Mesenchymal stem cell (in vitro differentiated cells and primary cell): ENCODE results near the gene PRKAG2.

Experiments used
- DNase-seq: peaks from one replicate; pipeline ENCODE4 v3.0.0-alpha.2; 2013
- H2AFZ ChIP-seq: one replicate; pipeline ENCODE4 v1.6.1; 2013; ENCODE audit warnings: low read depth, mild to moderate bottlenecking, control low read depth, inconsistent platforms, low read length, moderate library complexity
- H2AK5ac ChIP-seq: 2 replicates; pipeline ENCODE4 v1.6.1; 2013; ENCODE audit warnings: low read length, moderate library complexity, mild to moderate bottlenecking, inconsistent platforms; ENCODE audit not compliant: severe bottlenecking
- H2BK120ac ChIP-seq: one replicate; pipeline ENCODE4 v1.6.1; 2013; ENCODE audit warnings: low read depth, mild to moderate bottlenecking, inconsistent platforms, low read length, moderate library complexity
- H2BK12ac ChIP-seq, 2 experiments: one replicate each; pipeline ENCODE4 v1.6.1; 2013; ENCODE audit warnings: inconsistent platforms in 2 of 2, low read length in 2 of 2, mild to moderate bottlenecking in 2 of 2, moderate library complexity in 2 of 2, control low read depth in 1 of 2
- H2BK15ac ChIP-seq: one replicate; pipeline ENCODE4 v1.6.1; 2013; ENCODE audit warnings: mild to moderate bottlenecking, low read depth, inconsistent platforms; ENCODE audit not compliant: poor library complexity, severe bottlenecking
- H2BK5ac ChIP-seq: 2 replicates; pipeline ENCODE4 v1.6.1; 2013; ENCODE audit warnings: low read depth, mild to moderate bottlenecking, low read length, control low read depth, inconsistent platforms; ENCODE audit not compliant: poor library complexity, severe bottlenecking
- H3K14ac ChIP-seq, 2 experiments: one replicate each; pipeline ENCODE4 v1.6.1; 2013; ENCODE audit warnings: inconsistent platforms in 2 of 2, low read length in 2 of 2, control low read depth in 1 of 2, mild to moderate bottlenecking in 1 of 2, moderate library complexity in 1 of 2
- H3K18ac ChIP-seq, 2 experiments: one replicate each; pipeline ENCODE4 v1.6.1; 2013; ENCODE audit warnings: inconsistent platforms in 2 of 2, low read length in 2 of 2, control low read depth in 1 of 2, low read depth in 1 of 2, mild to moderate bottlenecking in 1 of 2
- H3K23ac ChIP-seq, 2 experiments: one replicate each; pipeline ENCODE4 v1.6.1; 2013; ENCODE audit warnings: inconsistent platforms in 2 of 2, low read length in 2 of 2, mild to moderate bottlenecking in 2 of 2, moderate library complexity in 2 of 2, control low read depth in 1 of 2
- H3K27ac ChIP-seq: 2 replicates; pipeline ENCODE4 v1.5.1; 2013; ENCODE audit warnings: mild to moderate bottlenecking, moderate library complexity, low read length, control low read depth, inconsistent platforms; ENCODE audit not compliant: poor library complexity, severe bottlenecking
- H3K27me3 ChIP-seq, 2 experiments: 2 replicates each; pipeline versions ENCODE4 v1.6.1 to v1.7.0; 2013; ENCODE audit warnings: low read length in 2 of 2, mild to moderate bottlenecking in 2 of 2, moderate library complexity in 2 of 2, control low read depth in 1 of 2, inconsistent platforms in 1 of 2; ENCODE audit not compliant: control insufficient read depth in 1 of 2, insufficient read depth in 1 of 2
- H3K36me3 ChIP-seq, 2 experiments: 2 replicates each; pipeline versions ENCODE4 v1.6.1 to v1.7.0; 2013; ENCODE audit warnings: low read length in 2 of 2, control low read depth in 1 of 2, inconsistent platforms in 1 of 2, low read depth in 1 of 2, mild to moderate bottlenecking in 1 of 2; ENCODE audit not compliant: insufficient read depth in 2 of 2, control insufficient read depth in 1 of 2
- H3K4ac ChIP-seq, 2 experiments: one replicate each; pipeline ENCODE4 v1.6.1; 2013; ENCODE audit warnings: inconsistent platforms in 2 of 2, low read length in 2 of 2, mild to moderate bottlenecking in 2 of 2, moderate library complexity in 2 of 2, control low read depth in 1 of 2, low read depth in 1 of 2
- H3K4me1 ChIP-seq: 2 replicates; pipeline ENCODE4 v1.6.1; 2013; ENCODE audit warnings: low read depth, low read length, control low read depth; ENCODE audit not compliant: control insufficient read depth, insufficient read depth
- H3K4me2 ChIP-seq: 2 replicates; pipeline ENCODE4 v1.6.1; 2013; ENCODE audit warnings: low read length, mild to moderate bottlenecking, inconsistent platforms; ENCODE audit not compliant: poor library complexity, severe bottlenecking
- H3K4me3 ChIP-seq, 2 experiments: 2 replicates each; pipeline versions ENCODE4 v1.5.1 to v1.7.0; 2013; ENCODE audit warnings: low read length in 2 of 2, mild to moderate bottlenecking in 2 of 2, control low read depth in 1 of 2, low read depth in 1 of 2; ENCODE audit not compliant: insufficient read depth in 1 of 2
- H3K79me1 ChIP-seq: replicated peaks from 2 replicates; pipeline ENCODE4 v1.6.1; 2013; ENCODE audit warnings: mild to moderate bottlenecking, control low read depth, low read length, inconsistent platforms; ENCODE audit not compliant: poor library complexity, severe bottlenecking
- H3K9ac ChIP-seq: 2 replicates; pipeline ENCODE4 v1.7.0; 2013; ENCODE audit warnings: mild to moderate bottlenecking, low read length, moderate library complexity
- H3K9me3 ChIP-seq: 2 replicates; pipeline ENCODE4 v1.7.0; 2013; ENCODE audit warnings: mild to moderate bottlenecking, low read length; ENCODE audit not compliant: control insufficient read depth
- H4K8ac ChIP-seq: one replicate; pipeline ENCODE4 v1.6.1; 2013; ENCODE audit warnings: inconsistent platforms, mild to moderate bottlenecking, low read length, moderate library complexity
- H4K91ac ChIP-seq: one replicate; pipeline ENCODE4 v1.6.1; 2013; ENCODE audit warnings: mild to moderate bottlenecking, low read length, inconsistent platforms
- WGBS: methylation state at CpG from one replicate; pipeline ENCODE4 v1.1.7; 2013; ENCODE audit warnings: mixed read lengths; 5-methylcytosine and 5-hydroxymethylcytosine counted together

The PRKAG2 gene

GRCh38 chr7:151864561-151864960 is 12.4 kb downstream of the PRKAG2 start:
- Histone ChIP-seq H2BK5ac (no peak overlapping the region), H3K23ac (no peak overlapping the region), H4K8ac (no peak overlapping the region), H3K9me3 (no peaks in the 10 kb centered on the region), H3K79me1 (no peaks in the 10 kb centered on the region), H2AFZ (no peak overlapping the region), H2AK5ac (no peak overlapping the region), H2BK15ac (no peak overlapping the region), H3K18ac (no peak overlapping the region), H3K4me3 (no peak overlapping the region), H3K27ac (no peak overlapping the region), H3K4me2 (no peak overlapping the region), H3K4me1 (no peaks in the 10 kb centered on the region), H2BK120ac (no peak overlapping the region), H3K4ac (no peak overlapping the region), H3K27me3 (peaks cover 15 to 33% of the 10 kb centered on the region in 2 experiments), H4K91ac (no peak overlapping the region), H3K36me3 (no peaks in the 10 kb centered on the region), H2BK12ac (no peak overlapping the region), H3K9ac (no peak overlapping the region), H3K14ac (no peak overlapping the region)
- 87% methylated on average over 4 of the region's 6 CpGs for WGBS
- no peak for DNase-seq

GRCh38 chr7:151864081-151864480 is 12.8 kb downstream of the PRKAG2 start:
- Histone ChIP-seq H2AFZ (no peak overlapping the region), H3K27me3 (peaks cover 10 to 30% of the 10 kb centered on the region in 2 experiments), H4K8ac (no peak overlapping the region), H3K4me3 (no peak overlapping the region), H3K9ac (no peak overlapping the region), H2AK5ac (no peak overlapping the region), H3K23ac (no peak overlapping the region), H3K9me3 (no peaks in the 10 kb centered on the region), H3K79me1 (no peaks in the 10 kb centered on the region), H4K91ac (no peak overlapping the region), H3K18ac (no peak overlapping the region), H3K4me1 (no peaks in the 10 kb centered on the region), H2BK120ac (no peak overlapping the region), H2BK5ac (no peak overlapping the region), H3K4ac (no peak overlapping the region), H2BK15ac (no peak overlapping the region), H2BK12ac (no peak overlapping the region), H3K4me2 (no peak overlapping the region), H3K36me3 (no peaks in the 10 kb centered on the region), H3K14ac (no peak overlapping the region), H3K27ac (no peak overlapping the region)
- WGBS = 88% methylated on average over 10 of the region's 10 CpGs
- DNase-seq = no peak

GRCh38 chr7:151863386-151864079 is 13.4 kb downstream of the PRKAG2 start:
- H4K8ac ChIP-seq = no peak overlapping the region
- H3K4me3 ChIP-seq = no peak overlapping the region
- H3K23ac ChIP-seq = no peak overlapping the region
- no peak overlapping the region for H2BK120ac ChIP-seq
- H3K27me3 ChIP-seq = peaks cover 12 to 30% of the 10 kb centered on the region in 2 experiments
- H3K14ac ChIP-seq = no peak overlapping the region
- H3K4me2 ChIP-seq = no peak overlapping the region
- no peaks in the 10 kb centered on the region for H3K9me3 ChIP-seq
- H3K36me3 ChIP-seq = no peaks in the 10 kb centered on the region
- no peak overlapping the region for H3K4ac ChIP-seq
- WGBS = 89% methylated on average over 11 of the region's 11 CpGs
- DNase-seq = no peak
- H3K18ac ChIP-seq = no peak overlapping the region
- no peak overlapping the region for H2BK12ac ChIP-seq
- no peak overlapping the region for H4K91ac ChIP-seq
- no peaks in the 10 kb centered on the region for H3K4me1 ChIP-seq
- H2AFZ ChIP-seq = no peak overlapping the region
- no peak overlapping the region for H2AK5ac ChIP-seq
- H2BK15ac ChIP-seq = no peak overlapping the region
- no peak overlapping the region for H3K27ac ChIP-seq
- no peak overlapping the region for H2BK5ac ChIP-seq
- no peak overlapping the region for H3K9ac ChIP-seq
- H3K79me1 ChIP-seq = no peaks in the 10 kb centered on the region

- Histone ChIP-seq H3K4me3 (no peak overlapping the region), H2AFZ (no peak overlapping the region), H3K4ac (no peak overlapping the region), H3K79me1 (no peaks in the 10 kb centered on the region), H3K27me3 (peaks cover 20 to 30% of the 10 kb centered on the region in 2 experiments), H3K18ac (no peak overlapping the region), H3K4me1 (no peaks in the 10 kb centered on the region), H3K4me2 (no peak overlapping the region), H2BK120ac (no peak overlapping the region), H3K9ac (no peak overlapping the region), H3K9me3 (no peaks in the 10 kb centered on the region), H4K8ac (no peak overlapping the region), H3K27ac (no peak overlapping the region), H2BK12ac (no peak overlapping the region), H3K23ac (no peak overlapping the region), H2BK15ac (no peak overlapping the region), H3K36me3 (no peaks in the 10 kb centered on the region), H4K91ac (no peak overlapping the region), H3K14ac (no peak overlapping the region), H2AK5ac (no peak overlapping the region), H2BK5ac (no peak overlapping the region)
- no peak for DNase-seq
- WGBS = 88% methylated on average over 21 of the region's 21 CpGs
Measured at GRCh38 chr7:151862606-151863381, 14.1 kb downstream of the PRKAG2 start.
